Activated CD8-positive, alpha-beta memory T cell treated with anti-CD3 and anti-CD28 coated beads, Interleukin-2, amount 50 U/mL, for 4 hours (primary cell): Measurements from ENCODE around the gene FAM170B.

ENCODE experiments used
- DNase-seq: peaks from one replicate; pipeline ENCODE4 v3.0.0-alpha.2; 2020

Gene FAM170B

GRCh38 chr10:49151025-49151445 is 17.2 kb upstream of the FAM170B start:
- no peak for DNase-seq

- no peak for DNase-seq
Observed at GRCh38 chr10:49150426-49150825, 16.6 kb upstream of the FAM170B start.

GRCh38 chr10:49149881-49150280 is 16.1 kb upstream of the FAM170B start:
- DNase-seq: no peak

GRCh38 chr10:49144058-49144720 is 10.4 kb upstream of the FAM170B start:
- no peak for DNase-seq

DNA sequence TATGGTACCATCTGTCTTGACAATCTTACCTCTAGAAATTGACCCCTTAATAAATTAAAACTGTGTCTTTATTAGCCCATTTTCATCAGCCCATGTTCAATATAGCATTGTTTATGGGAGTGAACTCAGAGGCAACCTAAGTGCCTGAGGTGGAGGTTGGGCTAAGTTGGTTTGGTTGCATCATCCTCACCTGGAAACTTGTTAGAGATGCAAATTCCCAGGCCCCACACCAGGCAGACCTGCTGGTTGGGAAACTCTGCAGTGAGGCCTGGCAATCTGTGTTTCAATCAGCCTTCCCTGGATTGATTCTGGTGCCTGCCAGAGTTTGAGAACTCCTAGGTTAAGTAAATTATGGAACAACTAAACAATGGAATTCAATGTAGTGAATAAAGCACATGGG is 9.4 kb upstream of the FAM170B start:
- DNase-seq: no peak

DNA sequence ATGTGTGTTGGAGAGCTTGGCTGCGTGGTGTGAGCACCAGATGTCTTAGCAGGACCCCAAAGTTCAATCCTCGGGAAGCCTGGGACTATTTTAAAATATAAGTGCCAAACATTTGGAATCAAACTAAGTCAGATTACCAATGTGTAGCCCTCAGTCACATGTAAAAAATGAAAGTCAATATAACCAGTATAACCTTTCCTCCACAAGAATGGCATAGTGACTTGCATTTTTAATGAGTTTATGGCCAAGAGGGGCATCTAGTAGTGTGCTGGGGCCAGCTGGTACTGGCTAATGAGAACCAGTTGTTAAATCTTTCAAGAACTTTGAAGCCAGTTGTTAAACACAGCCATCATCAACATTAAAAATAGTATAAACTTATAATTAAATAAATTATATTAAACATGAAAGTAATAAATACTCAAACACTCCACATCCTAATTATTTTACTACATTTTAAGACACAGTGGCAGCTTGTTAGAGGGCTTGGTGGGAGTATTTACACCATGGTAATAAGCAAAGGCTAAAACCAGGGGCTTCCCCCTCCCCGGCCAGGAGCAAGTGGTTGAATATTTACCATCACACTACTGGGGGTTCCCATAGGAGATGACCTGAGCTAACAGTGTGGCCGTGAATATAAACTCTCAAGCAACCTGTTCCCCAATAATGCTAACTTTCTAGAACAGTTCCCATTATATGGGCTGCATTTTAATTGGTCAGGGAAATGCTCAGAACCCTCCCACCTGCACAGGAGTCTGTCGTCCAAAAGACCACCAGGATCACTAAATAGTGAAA is 7.9 kb upstream of the FAM170B start:
- no peak for DNase-seq

DNA sequence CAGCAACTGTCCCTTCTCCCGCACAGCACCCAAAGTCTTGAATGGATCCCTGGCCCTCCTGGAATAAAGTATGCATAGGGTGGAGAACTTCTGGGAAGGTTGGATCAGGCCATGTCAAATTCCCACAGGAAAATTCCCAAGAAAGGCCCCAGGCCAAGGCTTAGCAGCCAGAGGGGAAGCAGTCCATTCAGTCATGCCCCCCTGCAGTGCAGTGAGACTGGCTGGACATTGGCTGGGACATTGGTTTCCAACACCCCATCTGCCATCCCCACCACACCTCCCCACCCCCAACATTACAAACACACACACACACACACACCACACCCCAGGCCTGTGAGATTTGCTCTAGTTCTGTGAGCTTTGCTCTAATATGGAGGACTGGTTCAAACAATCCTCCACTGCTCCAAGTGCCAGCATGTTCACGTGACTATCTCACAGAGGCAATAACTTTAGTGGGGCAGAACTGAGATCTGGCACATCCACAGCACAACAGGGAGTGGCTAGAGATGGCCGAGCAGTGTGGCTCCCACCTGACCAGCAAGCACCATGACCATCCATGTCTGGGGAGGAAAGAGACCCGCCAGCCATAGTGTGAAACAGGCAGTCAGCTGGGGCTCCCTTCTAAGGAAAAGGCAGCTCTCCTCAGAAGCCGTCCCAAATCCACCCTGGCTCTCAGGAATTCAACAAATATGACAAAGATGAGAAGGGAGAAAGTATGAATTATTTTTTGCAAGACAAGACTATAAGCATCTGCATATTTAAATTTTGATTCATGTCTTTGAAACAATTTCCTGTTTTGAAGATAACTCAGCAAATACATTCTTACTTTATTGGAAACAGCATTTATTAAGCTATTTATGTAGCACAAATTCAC is 6.7 kb upstream of the FAM170B start:
- no peak for DNase-seq

DNA sequence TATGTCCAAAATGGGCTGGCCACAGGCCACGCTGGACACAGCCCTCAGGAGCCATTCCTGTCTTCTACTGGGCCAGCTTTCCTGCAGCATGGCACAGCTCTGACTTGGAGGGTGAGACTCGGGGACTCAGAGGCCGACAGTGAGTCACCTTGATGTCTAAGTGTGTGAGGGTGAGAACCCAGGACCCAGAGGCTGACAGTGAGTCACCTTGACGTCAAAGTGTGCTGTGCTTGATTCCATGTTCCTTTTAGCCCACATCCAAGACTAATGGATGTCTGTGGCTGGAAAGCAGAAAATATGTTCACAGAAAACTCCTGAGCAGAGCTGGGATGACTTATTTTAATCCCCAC is 6.0 kb upstream of the FAM170B start:
- no peak for DNase-seq

GRCh38 chr10:49139028-49139845 is 5.4 kb upstream of the FAM170B start:
- DNase-seq: no peak

- no peak for DNase-seq
Observed at GRCh38 chr10:49138361-49138891, 4.6 kb upstream of the FAM170B start.

DNA sequence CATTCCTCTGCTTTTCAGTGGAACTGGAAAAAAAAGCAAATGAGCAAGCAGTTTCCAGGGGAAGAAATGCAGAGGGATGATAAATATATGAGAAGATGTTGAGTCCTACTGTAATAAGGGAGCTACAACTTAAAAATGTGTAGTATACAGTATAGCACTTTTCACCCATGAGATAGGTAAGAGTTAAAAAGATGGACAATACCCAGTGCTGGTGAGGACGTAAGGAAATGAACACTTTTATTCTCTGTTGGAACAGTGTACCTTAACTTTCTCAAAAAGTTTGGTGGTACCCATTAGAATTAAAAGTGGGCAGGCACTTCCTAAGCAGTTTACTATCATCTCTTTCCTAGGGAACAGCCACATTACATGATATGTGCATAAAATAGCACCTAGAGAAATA is 2.7 kb upstream of the FAM170B start:
- DNase-seq: no peak

- DNase-seq: no peak
Observed at GRCh38 chr10:49135575-49136313, 1.9 kb upstream of the FAM170B start.

DNA sequence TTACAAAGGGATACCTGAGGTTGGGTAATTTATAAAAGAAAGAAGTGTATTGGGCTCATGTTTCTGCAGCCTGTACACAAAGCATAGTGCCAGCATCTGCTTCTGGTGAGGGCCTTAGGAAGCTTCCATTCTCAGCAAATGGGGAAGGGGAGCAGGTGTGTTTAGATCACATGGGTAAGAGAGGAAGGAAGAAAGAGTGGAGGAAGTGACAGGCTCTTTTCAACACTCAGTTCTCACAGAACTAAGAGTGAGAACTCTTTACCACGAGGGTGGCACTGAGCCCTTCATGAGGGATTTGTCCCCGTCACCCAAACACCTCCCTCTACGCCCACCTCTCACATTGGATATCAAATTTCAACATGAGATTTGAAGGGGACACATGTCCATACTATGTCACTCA is 506 bp upstream of the FAM170B start:
- DNase-seq: no peak

DNA sequence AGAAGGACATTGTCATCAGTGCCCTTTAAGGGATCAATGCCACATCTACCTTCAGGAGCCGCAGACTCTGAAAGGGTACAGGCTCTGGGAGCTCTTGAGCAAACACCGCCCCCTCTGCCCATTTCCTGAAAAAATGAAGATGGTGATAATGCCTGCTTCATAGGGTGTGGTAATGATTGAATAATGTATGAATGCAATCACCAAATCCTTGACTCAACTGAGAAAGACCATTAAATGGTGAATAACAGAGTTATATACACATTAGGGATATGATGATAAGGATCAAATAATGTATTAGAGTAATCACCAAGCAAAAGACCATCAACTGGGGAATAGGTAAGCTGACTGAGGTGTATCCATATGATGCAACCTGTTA is 1.5 kb downstream of the FAM170B start:
- no peak for DNase-seq

DNA sequence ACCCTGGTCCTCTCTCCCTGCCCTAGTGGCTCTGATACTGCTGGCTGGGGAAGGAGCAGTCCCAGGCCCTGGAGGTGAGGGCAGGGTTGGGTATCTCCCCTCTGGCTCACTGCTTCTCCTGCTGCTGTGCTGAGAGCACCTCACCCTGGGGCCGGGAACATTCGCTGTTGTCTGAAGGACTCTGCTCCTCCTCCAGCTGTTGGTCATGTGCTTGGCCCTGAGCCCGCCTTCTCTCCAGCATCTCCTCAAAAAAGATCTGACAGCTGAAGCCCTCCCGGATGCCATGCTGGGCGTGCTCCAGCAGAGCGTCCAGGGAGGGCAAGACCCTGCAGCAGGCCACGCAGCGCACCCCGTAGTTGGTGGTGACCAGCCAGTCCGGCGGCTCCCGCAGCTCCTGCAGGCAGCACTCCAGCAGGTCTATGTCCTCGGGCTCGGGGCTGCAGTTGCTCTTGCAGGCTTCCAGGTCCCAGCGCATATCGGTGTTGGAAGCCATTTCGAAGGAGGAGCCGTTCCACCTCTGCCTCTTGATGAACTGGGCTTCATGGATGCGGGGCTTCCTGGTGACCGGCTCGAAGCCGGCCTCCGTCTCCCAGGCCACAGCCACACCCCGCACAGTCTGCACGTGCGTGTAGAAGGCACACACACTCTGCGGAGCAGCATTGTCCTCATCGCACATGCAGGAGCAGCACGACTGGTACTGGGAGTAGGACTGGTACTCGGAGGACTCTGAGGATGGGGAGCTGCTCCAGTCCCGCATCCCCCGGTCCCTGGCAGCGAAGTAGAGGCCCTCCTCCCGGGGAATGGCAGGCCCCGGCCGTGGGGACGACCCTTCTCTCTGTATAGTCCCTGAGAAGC is 2.1 kb downstream of the FAM170B start:
- no peak for DNase-seq

DNA sequence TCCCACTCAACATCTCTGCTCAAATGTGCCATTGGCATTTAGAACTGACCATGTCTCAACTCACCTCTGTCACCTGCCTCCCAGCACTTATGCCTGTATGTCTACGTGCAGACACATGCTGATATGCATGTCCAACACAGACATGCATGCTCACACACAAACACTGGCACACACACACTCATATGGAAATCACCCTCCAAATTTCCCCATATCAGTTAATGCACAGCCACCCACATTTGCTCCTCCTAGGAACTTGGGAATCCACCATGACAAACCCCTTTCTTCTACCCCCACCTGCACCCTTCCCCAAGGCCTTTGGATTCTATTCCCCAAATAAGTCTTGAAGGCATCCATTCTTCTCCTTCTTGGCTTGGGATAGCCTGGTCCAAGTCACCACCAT is 4.4 kb downstream of the FAM170B start:
- DNase-seq: no peak

- DNase-seq: no peak
Observed at GRCh38 chr10:49128854-49129253, 5.0 kb downstream of the FAM170B start.

DNA sequence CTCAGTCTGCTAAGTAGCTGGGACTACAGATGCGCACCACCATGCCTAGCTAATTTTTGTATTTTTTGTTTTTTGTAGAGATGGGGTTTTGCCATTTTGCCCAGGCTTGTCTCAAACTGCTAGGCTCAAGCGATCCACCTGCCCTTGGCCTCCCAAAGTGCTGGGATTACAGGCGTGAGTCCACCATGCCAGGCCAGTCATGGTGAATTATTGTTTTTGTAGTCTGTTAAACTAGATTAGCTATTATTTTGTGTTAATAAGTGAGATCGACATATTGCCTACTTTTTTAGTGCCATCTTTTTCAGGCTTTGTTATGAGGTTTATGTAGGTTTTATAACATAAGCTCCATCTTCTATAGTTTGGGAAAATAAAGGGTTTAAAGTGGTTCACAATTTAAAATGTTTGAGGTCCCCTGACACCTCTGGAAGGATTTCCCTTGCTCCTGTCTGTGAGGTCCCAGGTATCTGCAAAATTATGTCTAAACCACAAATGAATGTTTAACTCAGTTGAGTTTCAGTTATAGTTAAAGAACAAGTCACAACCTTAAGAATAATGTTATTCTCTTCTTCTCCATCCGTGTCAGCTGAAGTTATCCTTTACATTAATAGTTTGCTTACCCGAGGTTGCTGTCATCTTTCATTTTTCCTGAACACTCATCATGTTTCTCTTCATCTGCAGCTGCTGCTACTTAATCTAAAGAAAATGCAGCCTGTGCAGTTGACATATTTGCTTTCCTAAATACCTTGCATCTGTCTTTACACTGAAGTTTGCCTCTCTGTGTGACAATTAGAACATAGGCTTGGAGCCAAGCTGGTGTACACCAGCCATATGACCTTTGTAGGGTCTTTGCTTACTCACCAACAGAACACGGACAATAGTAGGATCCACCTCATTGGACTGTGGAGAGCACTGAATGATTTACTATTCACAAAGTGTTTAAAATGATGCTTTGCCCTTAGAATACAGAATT is 9.6 kb downstream of the FAM170B start:
- DNase-seq: no peak

GRCh38 chr10:49120911-49121310 is 12.9 kb downstream of the FAM170B start:
- DNase-seq: no peak

- no peak for DNase-seq
Observed at GRCh38 chr10:49119746-49120145, 14.1 kb downstream of the FAM170B start.
